Fibroblast of skin of right quadriceps (primary cell): Measurements from ENCODE around the gene GPR161.

Experiments used
- DNase-seq: peaks from one replicate; pipeline ENCODE4 v3.0.0-alpha.2; 2013

The GPR161 gene

GRCh38 chr1:168105846-168106245 is 30.9 kb downstream of the GPR161 start:
- DNase-seq, result no peak

- no peak for DNase-seq
Observed at GRCh38 chr1:168104535-168104934, 32.2 kb downstream of the GPR161 start.

- DNase-seq, result no peak
Observed at GRCh38 chr1:168102487-168102886, 34.2 kb downstream of the GPR161 start.

- DNase-seq, result no peak
Observed at GRCh38 chr1:168101336-168101735, 35.4 kb downstream of the GPR161 start.

GRCh38 chr1:168100315-168101002 is 36.3 kb downstream of the GPR161 start:
- DNase-seq, result no peak

GRCh38 chr1:168099337-168099801 is 37.4 kb downstream of the GPR161 start:
- no peak for DNase-seq

- no peak for DNase-seq
Observed at GRCh38 chr1:168098534-168099320, 38.0 kb downstream of the GPR161 start.

- DNase-seq, result no peak
Observed at GRCh38 chr1:168097921-168098528, 38.7 kb downstream of the GPR161 start.

- no peak for DNase-seq
Observed at GRCh38 chr1:168096296-168097165, 40.2 kb downstream of the GPR161 start.

GRCh38 chr1:168095476-168095875 is 41.3 kb downstream of the GPR161 start:
- no peak for DNase-seq

- no peak for DNase-seq
Observed at GRCh38 chr1:168093616-168094015, 43.1 kb downstream of the GPR161 start.

- no peak for DNase-seq
Observed at GRCh38 chr1:168092566-168093355, 44.0 kb downstream of the GPR161 start.

- DNase-seq, result no peak
Observed at GRCh38 chr1:168091720-168092550, 44.8 kb downstream of the GPR161 start.

GRCh38 chr1:168091063-168091462 is 45.7 kb downstream of the GPR161 start:
- no peak for DNase-seq

- DNase-seq, result no peak
Observed at GRCh38 chr1:168090395-168090794, 46.3 kb downstream of the GPR161 start.

GRCh38 chr1:168089979-168090337 is 46.8 kb downstream of the GPR161 start:
- no peak for DNase-seq

- no peak for DNase-seq
Observed at GRCh38 chr1:168089326-168089978, 47.3 kb downstream of the GPR161 start.

- DNase-seq, result no peak
Observed at GRCh38 chr1:168088511-168089325, 48.0 kb downstream of the GPR161 start.

- DNase-seq, result no peak
Observed at GRCh38 chr1:168087696-168088095, 49.0 kb downstream of the GPR161 start.

GRCh38 chr1:168086438-168086837 is 50.3 kb downstream of the GPR161 start:
- DNase-seq, result no peak
